Measurements from ENCODE around the gene RGS3.

DNA sequence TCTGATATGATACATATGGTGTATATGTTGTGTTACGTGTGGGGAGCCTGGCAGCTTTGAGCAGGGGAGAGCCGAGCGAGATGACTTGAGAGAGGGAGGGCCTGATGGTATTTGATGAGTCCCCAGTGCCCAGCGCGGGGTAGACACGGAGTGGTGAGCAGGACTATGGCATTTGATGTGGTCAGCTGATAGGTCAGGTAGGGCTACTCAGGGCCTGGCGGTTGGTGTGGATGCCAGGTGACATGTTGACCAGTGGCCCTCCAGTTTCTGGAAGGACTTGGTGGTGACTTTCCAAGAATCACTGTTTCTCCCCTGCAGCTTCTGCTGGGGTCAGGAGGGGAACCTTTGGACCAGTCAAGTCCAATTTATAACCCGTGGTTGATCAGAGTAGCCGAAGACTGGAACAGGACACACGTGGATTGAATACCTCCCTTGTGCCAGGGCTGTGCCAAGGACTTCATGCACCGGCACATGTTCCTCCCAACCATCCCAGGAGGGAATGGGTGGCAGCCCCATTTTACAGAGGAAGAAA is 148.8 kb downstream of the RGS3 start:
- TF ChIP-seq, protein P1, sequence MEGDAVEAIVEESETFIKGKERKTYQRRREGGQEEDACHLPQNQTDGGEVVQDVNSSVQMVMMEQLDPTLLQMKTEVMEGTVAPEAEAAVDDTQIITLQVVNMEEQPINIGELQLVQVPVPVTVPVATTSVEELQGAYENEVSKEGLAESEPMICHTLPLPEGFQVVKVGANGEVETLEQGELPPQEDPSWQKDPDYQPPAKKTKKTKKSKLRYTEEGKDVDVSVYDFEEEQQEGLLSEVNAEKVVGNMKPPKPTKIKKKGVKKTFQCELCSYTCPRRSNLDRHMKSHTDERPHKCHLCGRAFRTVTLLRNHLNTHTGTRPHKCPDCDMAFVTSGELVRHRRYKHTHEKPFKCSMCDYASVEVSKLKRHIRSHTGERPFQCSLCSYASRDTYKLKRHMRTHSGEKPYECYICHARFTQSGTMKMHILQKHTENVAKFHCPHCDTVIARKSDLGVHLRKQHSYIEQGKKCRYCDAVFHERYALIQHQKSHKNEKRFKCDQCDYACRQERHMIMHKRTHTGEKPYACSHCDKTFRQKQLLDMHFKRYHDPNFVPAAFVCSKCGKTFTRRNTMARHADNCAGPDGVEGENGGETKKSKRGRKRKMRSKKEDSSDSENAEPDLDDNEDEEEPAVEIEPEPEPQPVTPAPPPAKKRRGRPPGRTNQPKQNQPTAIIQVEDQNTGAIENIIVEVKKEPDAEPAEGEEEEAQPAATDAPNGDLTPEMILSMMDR (conservative IDR thresholded peaks at IDR 0.05 in 1 of 2, IDR thresholded peaks at IDR 0.05 in 1 of 2; ENCODE audit: extremely low read depth in 1 of 2, insufficient read depth in 1 of 2, low read depth in 1 of 2, low read length in 2 of 2): no peak
- TF ChIP-seq EZH2 (IDR thresholded peaks at IDR 0.05; ENCODE audit: borderline replicate concordance, low read length): no peak
